Measurements from ENCODE around the gene NIPAL3.

The NIPAL3 gene

DNA sequence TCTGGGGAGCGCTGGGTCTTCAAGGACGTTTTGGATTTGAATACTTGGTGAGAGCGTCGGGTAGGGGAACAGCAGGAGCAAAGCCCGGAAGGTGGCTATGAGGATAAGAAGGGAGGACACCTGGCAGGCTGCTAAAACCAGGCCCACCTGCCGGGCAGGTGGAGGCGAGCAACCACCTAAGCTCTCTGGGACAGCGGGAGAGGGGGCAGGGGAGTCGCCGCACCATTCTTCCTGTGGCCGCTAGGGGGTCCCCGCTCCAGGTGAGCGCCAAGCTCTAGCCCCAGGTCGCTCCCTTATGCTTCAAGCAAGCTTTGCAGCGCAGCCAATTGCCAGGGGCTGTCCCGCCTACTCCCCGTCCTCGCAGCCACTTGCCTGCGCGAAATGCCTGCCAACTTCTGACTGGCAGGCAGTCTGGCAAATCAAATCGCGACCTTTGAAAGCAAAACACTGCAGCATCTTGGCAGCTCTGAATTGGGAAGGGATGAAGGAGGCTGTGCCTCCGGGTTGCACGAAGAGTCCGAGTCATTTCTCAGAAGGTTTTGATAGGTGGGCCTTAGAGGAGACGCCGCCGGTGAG is at the start of gene NIPAL3:
Gene NIPAL3, plus strand, starts transcription at position 469 of the 576 bp plus-strand sequence. CDS start 3,746 bp downstream, outside the sequence.
- DNase-seq (ENCODE audit: low read depth in 1 of 2, low spot score in 1 of 2) = peak; percentile 92 to 94

DNA sequence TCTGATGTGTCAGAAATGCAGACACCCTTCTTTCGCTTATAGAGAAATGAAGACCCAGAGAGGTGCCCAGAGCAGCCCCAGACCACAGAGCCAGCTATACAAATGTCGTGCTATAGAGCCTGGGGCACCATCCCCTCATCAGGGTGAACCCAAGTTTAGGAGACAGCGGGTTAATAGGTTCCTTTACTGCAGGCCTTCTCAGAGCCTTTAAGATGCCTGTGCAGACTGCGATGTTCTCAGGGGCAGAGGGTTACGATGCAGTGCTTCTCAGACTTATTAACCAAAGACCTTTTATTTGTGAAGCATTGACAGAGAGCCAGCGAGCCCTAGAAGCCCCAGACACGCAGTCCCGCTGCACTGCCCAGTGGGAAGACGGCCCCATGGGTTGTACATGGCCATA is 48.9 kb upstream of the NIPAL3 start:
- no peak for DNase-seq (ENCODE audit: low read depth in 1 of 2, low spot score in 1 of 2)

DNA sequence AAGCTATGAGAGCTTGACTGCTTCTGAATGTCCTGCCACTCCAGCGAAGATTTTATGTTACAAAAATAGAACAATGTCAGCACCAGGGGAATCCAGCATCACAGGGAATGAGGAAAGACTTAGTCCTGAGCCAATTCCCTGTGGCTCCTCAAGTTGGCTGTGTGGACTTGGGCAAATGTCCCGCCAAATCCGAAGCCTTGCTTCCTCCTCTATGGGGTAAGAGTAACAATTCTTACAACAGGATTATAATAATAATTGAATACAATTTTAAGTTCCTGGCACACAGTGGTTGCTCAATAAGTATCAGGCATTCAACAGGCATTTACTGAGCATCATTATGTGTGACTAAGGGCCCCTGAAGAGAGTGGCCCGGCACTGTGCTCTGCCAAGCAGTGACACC is 46.4 kb upstream of the NIPAL3 start:
- no peak for DNase-seq (ENCODE audit: low read depth in 1 of 2, low spot score in 1 of 2)

DNA sequence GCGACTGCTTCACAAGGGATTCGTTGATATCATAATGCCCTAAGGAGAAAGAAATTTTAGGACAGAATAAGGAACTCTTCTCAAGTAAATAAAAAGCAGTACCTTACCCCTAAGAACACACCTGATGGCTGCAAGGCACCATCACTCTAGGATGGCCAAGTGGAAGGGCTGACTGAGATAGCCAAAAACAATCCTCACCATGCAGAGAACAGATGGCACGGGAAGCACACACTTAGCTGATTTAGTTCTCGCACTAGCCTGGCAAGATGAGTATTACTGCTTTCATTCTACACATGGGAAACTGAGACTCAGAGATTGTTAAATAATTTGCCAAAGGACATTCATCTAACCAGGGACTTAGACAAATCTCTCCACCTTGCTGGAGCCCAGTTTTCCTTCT is 45.8 kb upstream of the NIPAL3 start:
- no peak for DNase-seq (ENCODE audit: low read depth in 1 of 2, low spot score in 1 of 2)

DNA sequence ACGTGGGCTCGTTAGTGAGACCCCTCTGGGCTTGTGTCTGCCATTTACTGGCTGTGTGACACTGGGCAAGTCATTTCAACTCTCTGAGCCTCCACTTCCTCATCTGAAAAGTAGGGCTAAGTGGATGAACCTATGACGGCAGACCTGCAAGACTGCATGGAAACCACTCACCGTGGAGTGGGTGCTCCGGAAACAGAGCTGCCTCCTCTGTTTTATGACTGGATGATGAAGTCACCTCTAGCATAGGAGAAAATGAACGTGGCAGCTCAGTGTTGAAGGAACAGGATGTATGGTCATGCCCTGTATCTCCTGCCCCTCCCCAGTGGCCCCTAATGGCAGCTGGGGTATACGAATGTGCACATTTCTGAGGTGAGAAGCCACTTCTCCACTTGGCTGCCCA is 42.6 kb upstream of the NIPAL3 start:
- no peak for DNase-seq (ENCODE audit: low read depth in 1 of 2, low spot score in 1 of 2)

DNA sequence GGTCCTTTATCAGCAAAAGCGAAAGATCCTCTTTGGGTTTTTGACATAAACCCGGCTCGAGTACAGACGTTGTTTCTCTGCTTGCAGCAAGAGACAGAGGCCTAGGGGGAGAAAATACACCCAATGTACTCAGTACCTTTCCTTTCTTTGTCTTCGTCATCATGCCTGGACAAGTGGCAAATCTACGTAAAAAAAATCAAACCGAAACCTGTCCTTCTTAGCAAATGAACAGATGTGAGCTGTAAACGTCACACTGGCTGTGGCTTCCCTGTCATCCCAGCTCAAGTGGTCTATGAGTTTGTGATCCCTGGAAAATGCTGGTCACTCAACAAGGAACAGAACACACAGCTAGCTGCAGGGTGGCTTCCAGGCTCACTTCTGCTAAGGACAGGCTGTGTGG is 41.9 kb upstream of the NIPAL3 start:
- DNase-seq (ENCODE audit: low read depth in 1 of 2, low spot score in 1 of 2) = no peak

GRCh38 chr1:24374891-24375786 is 40.5 kb upstream of the NIPAL3 start:
- no peak for DNase-seq (ENCODE audit: low read depth in 1 of 2, low spot score in 1 of 2)

- no peak for DNase-seq (ENCODE audit: low read depth in 1 of 2, low spot score in 1 of 2)
Observed at GRCh38 chr1:24379733-24380315, 35.8 kb upstream of the NIPAL3 start.

DNA sequence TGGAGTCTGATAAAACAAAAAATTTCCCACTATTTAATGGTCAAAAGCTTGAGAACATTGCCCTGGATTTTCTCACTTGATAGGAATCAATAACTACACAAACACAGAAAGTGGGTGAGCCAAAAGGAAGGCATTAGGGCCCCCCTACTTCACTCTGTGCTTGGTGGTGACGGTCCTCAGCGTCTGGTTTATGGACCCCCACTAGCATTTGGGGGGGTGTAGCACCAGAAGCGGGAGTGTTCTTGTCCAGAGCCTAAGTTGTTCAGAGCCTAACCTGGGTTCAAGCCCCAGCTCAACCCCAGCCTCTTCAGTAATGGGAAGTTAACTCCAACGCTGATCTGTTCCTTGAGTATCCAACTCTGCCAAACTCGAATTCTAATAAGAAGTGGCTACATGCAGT is 35.1 kb upstream of the NIPAL3 start:
- DNase-seq (ENCODE audit: low read depth in 1 of 2, low spot score in 1 of 2) = no peak

DNA sequence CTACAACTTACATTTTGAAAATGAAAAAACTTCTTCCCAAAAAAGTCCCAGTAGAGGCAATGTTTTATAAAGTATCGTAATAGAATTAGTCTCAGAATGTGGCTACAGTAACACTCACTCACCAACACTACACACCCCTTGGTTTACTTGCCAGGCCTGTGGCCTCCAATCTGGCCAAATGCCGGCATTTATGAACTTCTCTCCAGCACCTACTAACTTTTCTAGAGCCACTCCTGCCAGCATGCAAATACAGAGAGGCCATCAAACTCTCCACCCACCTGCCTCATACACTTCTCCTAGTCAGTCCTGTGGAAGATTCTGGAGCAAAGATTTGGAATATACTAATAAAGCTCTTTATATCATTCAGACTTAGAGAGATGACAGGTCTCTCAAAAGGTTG is 34.3 kb upstream of the NIPAL3 start:
- no peak for DNase-seq (ENCODE audit: low read depth in 1 of 2, low spot score in 1 of 2)

GRCh38 chr1:24382165-24382577 is 33.4 kb upstream of the NIPAL3 start:
- no peak for DNase-seq (ENCODE audit: low read depth in 1 of 2, low spot score in 1 of 2)

DNA sequence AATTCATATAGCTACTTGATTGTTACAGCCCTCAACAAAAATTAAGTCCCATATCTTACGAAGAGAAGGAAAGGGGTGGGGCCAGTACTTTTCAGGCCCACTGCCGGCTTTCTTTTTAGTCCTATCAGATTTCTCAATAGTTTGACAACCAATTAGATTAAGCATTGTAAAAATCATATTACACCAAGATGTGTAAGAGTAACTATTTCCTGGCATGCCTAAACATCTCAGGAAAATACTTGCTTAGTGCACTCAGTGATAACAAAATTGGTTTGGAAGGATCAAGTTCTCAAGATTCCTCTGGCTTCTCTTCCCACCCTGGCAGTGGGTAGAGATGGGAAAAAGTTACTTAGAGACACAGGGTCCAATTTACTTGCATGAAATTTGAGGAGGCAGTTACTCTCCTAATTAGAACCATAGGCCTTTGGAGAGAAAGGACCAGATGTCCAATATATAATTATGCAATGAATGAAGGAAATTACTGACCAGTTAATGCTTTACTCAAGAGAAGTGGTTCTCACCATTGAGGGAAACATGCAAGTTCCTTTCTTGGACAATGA is 32.1 kb upstream of the NIPAL3 start:
- DNase-seq (ENCODE audit: low read depth in 1 of 2, low spot score in 1 of 2) = no peak

- peak in 1 of 2 donors; percentile 37 for DNase-seq (ENCODE audit: low read depth in 1 of 2, low spot score in 1 of 2)
Observed at GRCh38 chr1:24384251-24385090, 31.1 kb upstream of the NIPAL3 start.

- DNase-seq (ENCODE audit: low read depth in 1 of 2, low spot score in 1 of 2) = no peak
Observed at GRCh38 chr1:24385160-24385940, 30.3 kb upstream of the NIPAL3 start.

DNA sequence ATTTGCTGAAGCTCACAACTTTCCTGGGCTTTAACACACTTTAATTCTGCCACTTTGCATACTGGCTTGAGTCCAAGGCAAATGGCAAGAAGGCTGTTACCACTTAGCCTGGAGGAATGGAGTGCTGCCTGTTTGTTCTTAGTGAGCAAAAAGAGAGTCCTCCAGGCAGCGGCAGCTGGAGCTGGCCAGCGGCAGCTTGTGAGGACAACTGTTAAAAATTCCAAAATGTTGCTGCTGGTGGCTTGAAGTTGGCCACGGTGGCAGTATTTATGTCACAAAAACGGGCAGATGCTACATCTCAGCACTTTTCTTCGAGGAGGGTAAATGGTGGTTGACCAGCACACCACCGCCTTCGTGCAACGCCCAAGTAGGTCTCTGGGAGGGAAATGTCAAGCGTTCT is 29.4 kb upstream of the NIPAL3 start:
- DNase-seq (ENCODE audit: low read depth in 1 of 2, low spot score in 1 of 2) = no peak

GRCh38 chr1:24386931-24387330 is 28.7 kb upstream of the NIPAL3 start:
- no peak for DNase-seq (ENCODE audit: low read depth in 1 of 2, low spot score in 1 of 2)

DNA sequence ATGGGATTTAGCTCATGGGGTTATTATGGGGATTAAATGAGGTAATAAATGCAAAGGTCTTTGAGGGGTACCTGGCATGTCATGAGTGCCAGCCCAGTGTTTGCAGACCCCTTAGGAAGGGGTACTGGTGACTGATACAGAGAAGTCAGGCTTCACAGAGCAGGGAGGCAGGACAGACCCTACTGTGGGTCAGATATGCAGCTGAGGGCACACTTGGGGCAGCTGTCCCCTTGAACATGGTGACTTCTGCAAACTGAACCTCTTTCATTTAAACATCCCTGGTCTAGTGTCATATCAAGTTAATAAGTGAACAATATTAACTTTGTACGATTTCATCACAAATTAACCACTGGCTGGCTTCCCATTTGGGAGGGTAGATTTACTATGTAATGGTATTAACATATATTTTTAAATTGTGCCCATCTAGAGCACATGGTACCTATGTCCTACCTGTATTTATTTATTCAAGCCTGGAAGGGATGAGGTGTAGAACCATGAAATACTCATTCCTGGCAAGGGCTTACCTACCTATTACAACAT is 27.9 kb upstream of the NIPAL3 start:
- no peak for DNase-seq (ENCODE audit: low read depth in 1 of 2, low spot score in 1 of 2)

GRCh38 chr1:24388331-24388885 is 27.2 kb upstream of the NIPAL3 start:
- DNase-seq (ENCODE audit: low read depth in 1 of 2, low spot score in 1 of 2) = no peak

DNA sequence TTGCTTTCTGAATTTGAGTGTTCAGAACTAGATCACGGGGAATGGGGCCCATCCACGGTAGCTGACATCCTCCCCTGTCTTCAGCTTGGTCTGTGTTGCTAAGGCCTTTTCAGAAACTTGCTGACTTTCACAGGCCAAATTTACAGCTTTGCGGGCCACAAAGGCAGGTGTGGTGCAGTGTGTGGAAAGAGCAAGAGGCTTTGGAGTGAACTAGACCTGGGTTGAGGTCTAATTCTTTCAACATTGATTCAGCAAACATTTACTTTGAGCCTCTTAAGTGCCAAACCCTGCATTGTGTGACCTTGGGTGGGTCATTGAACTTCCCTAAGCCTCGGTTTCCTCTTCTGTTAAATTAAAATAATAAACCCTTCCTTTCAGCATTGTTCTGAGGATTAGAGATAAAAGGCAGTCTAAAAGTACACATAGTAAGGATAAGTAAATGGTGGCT is 26.3 kb upstream of the NIPAL3 start:
- DNase-seq (ENCODE audit: low read depth in 1 of 2, low spot score in 1 of 2) = no peak

Measured in activated T-helper 1 cell treated with anti-CD3 and anti-CD28 coated beads, Interleukin-2, amount 50 U/mL, for 16 hours (primary cell).